ENCODE measurements around the gene ANKS3. TPM values are rescaled to one million over a fixed set of nuclear protein-coding genes. Genes with fewer than 3 reads are reported as not detected.

ANKS3 gene
- total and polyA plus RNA-seq, 2 donors (not counting 1 experiment from before 2014, with no cell fraction given) = 26.5 to 31.9 TPM

GRCh38 chr16:4667203-4667963 lies 66.7 kb downstream of the ANKS3 start:
- ChIA-PET CTCF (no interaction called here), POLR2A (no interaction called here)
- WGBS (ENCODE audit: insufficient coverage) = 96% methylated on average over 20 of the region's 20 CpGs
- peaks cover 4 to 46% of the 10 kb centered on the region in 2 experiments for H3K36me3 ChIP-seq (replicated peaks in 1 of 2; ENCODE audit: control extremely low read depth in 1 of 2, control insufficient read depth in 1 of 2, extremely low read depth in 1 of 2, insufficient read depth in 2 of 2, low read length in 1 of 2)
- no peak overlapping the region for H3K27ac Mint-ChIP-seq
- H3K27ac ChIP-seq (ENCODE audit: low read length in 2 of 2) = no peak overlapping the region
- H3K4me3 Mint-ChIP-seq = no peak overlapping the region
- H3K4me1 Mint-ChIP-seq = peaks cover 23% of the 10 kb centered on the region
- intact Hi-C loops (cut with micrococcal nuclease) = no loop called here
- no peaks in the 10 kb centered on the region for H4K20me1 ChIP-seq (ENCODE audit: control insufficient read depth, insufficient read depth, low read length, poor library complexity, severe bottlenecking)
- DNase-seq (no peak), ATAC-seq (ENCODE audit: low read depth) (no peak)
- no peaks in the 10 kb centered on the region for H3K27me3 ChIP-seq (replicated peaks in 1 of 4; ENCODE audit: control extremely low read depth in 1 of 4, control insufficient read depth in 3 of 4, insufficient read depth in 4 of 4, low read length in 3 of 4)
- no peak overlapping the region for H3K4me2 ChIP-seq (replicated peaks; ENCODE audit: low read depth, low read length, poor library complexity, severe bottlenecking)
- TF ChIP-seq, protein P1, sequence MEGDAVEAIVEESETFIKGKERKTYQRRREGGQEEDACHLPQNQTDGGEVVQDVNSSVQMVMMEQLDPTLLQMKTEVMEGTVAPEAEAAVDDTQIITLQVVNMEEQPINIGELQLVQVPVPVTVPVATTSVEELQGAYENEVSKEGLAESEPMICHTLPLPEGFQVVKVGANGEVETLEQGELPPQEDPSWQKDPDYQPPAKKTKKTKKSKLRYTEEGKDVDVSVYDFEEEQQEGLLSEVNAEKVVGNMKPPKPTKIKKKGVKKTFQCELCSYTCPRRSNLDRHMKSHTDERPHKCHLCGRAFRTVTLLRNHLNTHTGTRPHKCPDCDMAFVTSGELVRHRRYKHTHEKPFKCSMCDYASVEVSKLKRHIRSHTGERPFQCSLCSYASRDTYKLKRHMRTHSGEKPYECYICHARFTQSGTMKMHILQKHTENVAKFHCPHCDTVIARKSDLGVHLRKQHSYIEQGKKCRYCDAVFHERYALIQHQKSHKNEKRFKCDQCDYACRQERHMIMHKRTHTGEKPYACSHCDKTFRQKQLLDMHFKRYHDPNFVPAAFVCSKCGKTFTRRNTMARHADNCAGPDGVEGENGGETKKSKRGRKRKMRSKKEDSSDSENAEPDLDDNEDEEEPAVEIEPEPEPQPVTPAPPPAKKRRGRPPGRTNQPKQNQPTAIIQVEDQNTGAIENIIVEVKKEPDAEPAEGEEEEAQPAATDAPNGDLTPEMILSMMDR (IDR thresholded peaks at IDR 0.05) = no peak
- no peak overlapping the region for H3K9ac ChIP-seq (ENCODE audit: low read length)
- no peaks in the 10 kb centered on the region for H3K9me3 ChIP-seq (ENCODE audit: control extremely low read depth in 1 of 3, control insufficient read depth in 2 of 3, insufficient read depth in 1 of 3, low read length in 2 of 3)
- H3K4me1 ChIP-seq (ENCODE audit: control insufficient read depth in 2 of 2, insufficient read depth in 2 of 2, low read length in 2 of 2) = peaks cover 17 to 23% of the 10 kb centered on the region in 2 donors
- H3K79me2 ChIP-seq (ENCODE audit: control insufficient read depth, insufficient read depth, low read length) = peaks cover 5% of the 10 kb centered on the region
- H2AFZ ChIP-seq (ENCODE audit: insufficient read depth, low read depth, low read length, poor library complexity, severe bottlenecking) = no peak overlapping the region
- H3K9me3 Mint-ChIP-seq (ENCODE audit: insufficient read depth) = no peaks in the 10 kb centered on the region
- no peaks in the 10 kb centered on the region for H3K27me3 Mint-ChIP-seq
- no peak overlapping the region for H3K4me3 ChIP-seq (ENCODE audit: control extremely low read depth in 1 of 5, extremely low read depth in 1 of 5, insufficient read depth in 1 of 5, low read depth in 2 of 5, low read length in 4 of 5)

DNA sequence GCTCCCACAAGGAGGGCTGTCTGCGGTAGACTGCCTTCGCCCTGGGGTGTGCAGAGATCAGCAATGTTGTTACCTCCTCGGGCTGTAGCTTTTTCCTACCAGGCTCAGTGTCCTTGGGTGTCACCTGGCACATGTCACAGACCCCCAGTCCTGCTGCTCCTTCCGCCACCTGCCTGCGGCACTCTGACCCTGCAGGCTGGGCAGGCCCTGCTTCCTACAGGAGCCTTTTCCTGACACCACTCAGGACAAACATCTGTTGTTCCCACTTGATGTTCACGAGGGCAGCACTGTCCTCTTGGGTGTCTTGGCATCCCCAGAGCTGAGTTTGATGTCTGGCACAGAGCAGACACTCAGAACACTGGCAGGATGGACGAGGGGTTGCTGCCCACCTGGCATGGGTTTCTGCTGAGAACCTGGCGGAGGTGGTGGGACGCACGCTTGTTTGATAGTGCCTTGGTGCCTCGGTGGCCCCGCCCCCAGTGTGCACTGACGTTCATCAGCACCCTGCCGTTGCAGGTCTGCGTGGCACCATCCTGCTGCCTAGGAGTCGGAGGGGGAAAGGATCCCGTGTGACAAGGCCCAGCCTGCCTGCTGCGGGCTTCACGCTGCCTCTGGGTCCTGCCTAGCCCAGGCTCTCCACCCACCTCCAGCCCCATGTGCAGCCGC lies 67.4 kb downstream of the ANKS3 start:
- ChIA-PET POLR2A (no interaction called here), CTCF (no interaction called here)
- H3K27ac ChIP-seq (ENCODE audit: low read length in 2 of 2) = no peak overlapping the region
- no peak overlapping the region for H2AFZ ChIP-seq (ENCODE audit: insufficient read depth, low read depth, low read length, poor library complexity, severe bottlenecking)
- no peaks in the 10 kb centered on the region for H3K27me3 ChIP-seq (replicated peaks in 1 of 4; ENCODE audit: control extremely low read depth in 1 of 4, control insufficient read depth in 3 of 4, insufficient read depth in 4 of 4, low read length in 3 of 4)
- H3K4me2 ChIP-seq (replicated peaks; ENCODE audit: low read depth, low read length, poor library complexity, severe bottlenecking) = no peak overlapping the region
- peaks cover 23% of the 10 kb centered on the region for H3K4me1 Mint-ChIP-seq
- no peak overlapping the region for H3K9ac ChIP-seq (ENCODE audit: low read length)
- H3K4me1 ChIP-seq (ENCODE audit: control insufficient read depth in 2 of 2, insufficient read depth in 2 of 2, low read length in 2 of 2) = peaks cover 17 to 23% of the 10 kb centered on the region in 2 donors
- 95% methylated on average over 18 of the region's 20 CpGs for WGBS (ENCODE audit: insufficient coverage)
- peaks cover 5% of the 10 kb centered on the region for H3K79me2 ChIP-seq (ENCODE audit: control insufficient read depth, insufficient read depth, low read length)
- H3K9me3 Mint-ChIP-seq (ENCODE audit: insufficient read depth) = no peaks in the 10 kb centered on the region
- intact Hi-C loops (cut with micrococcal nuclease) = no loop called here
- H3K27ac Mint-ChIP-seq = no peak overlapping the region
- no peaks in the 10 kb centered on the region for H3K27me3 Mint-ChIP-seq
- ATAC-seq (ENCODE audit: low read depth) (no peak), DNase-seq (no peak)
- H4K20me1 ChIP-seq (ENCODE audit: control insufficient read depth, insufficient read depth, low read length, poor library complexity, severe bottlenecking) = peaks cover 5% of the 10 kb centered on the region
- H3K36me3 ChIP-seq (replicated peaks in 1 of 2; ENCODE audit: control extremely low read depth in 1 of 2, control insufficient read depth in 1 of 2, extremely low read depth in 1 of 2, insufficient read depth in 2 of 2, low read length in 1 of 2) = peaks cover 4 to 46% of the 10 kb centered on the region in 2 experiments
- H3K4me3 Mint-ChIP-seq = no peak overlapping the region
- H3K4me3 ChIP-seq (ENCODE audit: control extremely low read depth in 1 of 5, extremely low read depth in 1 of 5, insufficient read depth in 1 of 5, low read depth in 2 of 5, low read length in 4 of 5) = no peak overlapping the region
- TF ChIP-seq EZH2 (IDR thresholded peaks at IDR 0.05; ENCODE audit: borderline replicate concordance, insufficient read depth, low read depth, low read length, poor library complexity, severe bottlenecking) = no peak
- TF ChIP-seq, protein P1 (IDR thresholded peaks at IDR 0.05) = no peak
- no peaks in the 10 kb centered on the region for H3K9me3 ChIP-seq (ENCODE audit: control extremely low read depth in 1 of 3, control insufficient read depth in 2 of 3, insufficient read depth in 1 of 3, low read length in 2 of 3)
